HCT116 (cell line): ENCODE data around the gene TMC4. TPM values are rescaled to one million over a fixed set of nuclear protein-coding genes. Genes with fewer than 3 reads are reported as not detected.

Source experiments
- ATAC-seq: fragments of 200-7000 bp; cut with Tn5 transposase; 2 replicates; pipeline ENCODE4 v1.9.1; 2020; ENCODE audit warnings: mild to moderate bottlenecking, moderate library complexity
- BruUV-seq: library from RNA; stranded (reverse); fragments of 400-500 nt; replicated peaks from 2 replicates; lab custom pipeline; 2021; lab: Mats Ljungman, UMichigan
- CTCF ChIA-PET: fragments of 300-600 bp; sonication (Branson Sonifier 250); formaldehyde crosslinking; loops from one replicate; lab custom pipeline; 2021; ENCODE audit warnings: antibody characterized with exemption; lab: Charles Lee
- POLR2A ChIA-PET: fragments of 300-600, 350-600 bp; sonication (Branson Sonifier 250); formaldehyde crosslinking; loops from one replicate; lab custom pipeline; 2021; ENCODE audit warnings: antibody characterized with exemption; lab: Charles Lee
- RAD21 ChIA-PET, 2 experiments: fragments of 300-600 bp; sonication (Branson Sonifier 250); formaldehyde crosslinking; loops; one replicate each; lab custom pipeline; 2023; ENCODE audit warnings: low total read pairs in 2 of 2; ENCODE audit not compliant: uncharacterized antibody in 2 of 2, unreplicated experiment in 2 of 2, low non-redundant PET in 1 of 2; lab: Charles Lee
- DNase-seq: peaks from one replicate; pipeline ENCODE4 v3.0.0-alpha.2; 2010; ENCODE audit warnings: low read depth, low spot score
- H2AFZ ChIP-seq: fragments of 200-600 bp; shearing (Covaris generic), sonication (generic); 2 replicates; pipeline ENCODE4 v1.6.1; 2017; ENCODE audit warnings: low read depth, mixed run types, mixed read lengths, antibody characterized with exemption, low read length; ENCODE audit not compliant: poor library complexity, severe bottlenecking
- H3K27ac ChIP-seq: 2 replicates; pipeline ENCODE4 v1.5.1; 2012; ENCODE audit warnings: low read depth, low read length
- H3K27me3 ChIP-seq: fragments of 200-600 bp; sonication (generic); 2 replicates; pipeline ENCODE4 v1.6.1; 2016; ENCODE audit warnings: mixed run types, low read length, mixed read lengths; ENCODE audit not compliant: insufficient read depth
- H3K36me3 ChIP-seq, 2 experiments: fragments of 200-500 bp in 1 of 2; fragments of 200-600 bp in 1 of 2; sonication (Bioruptor generic) in 1 of 2; sonication (generic) in 1 of 2; 2 replicates each; pipeline versions ENCODE4 v1.5.1 to v1.6.1; 2014 to 2016; ENCODE audit warnings: low read length in 2 of 2, inconsistent platforms in 1 of 2, mixed read lengths in 1 of 2, mixed run types in 1 of 2; ENCODE audit not compliant: insufficient read depth in 2 of 2, control insufficient read depth in 1 of 2
- H3K4me1 ChIP-seq, 2 experiments: fragments of 200-600 bp in 1 of 2; sonication (generic) in 1 of 2; 2 replicates each; pipeline versions ENCODE4 v1.5.1 to v1.6.1; 2012 to 2017; ENCODE audit warnings: low read length in 2 of 2, inconsistent platforms in 1 of 2, mild to moderate bottlenecking in 1 of 2, mixed read lengths in 1 of 2, mixed run types in 1 of 2, moderate library complexity in 1 of 2; ENCODE audit not compliant: insufficient read depth in 2 of 2, control insufficient read depth in 1 of 2
- H3K4me2 ChIP-seq: fragments of 200-600 bp; sonication (generic); 2 replicates; pipeline ENCODE4 v1.6.1; 2017; ENCODE audit warnings: mixed run types, low read length, mixed read lengths
- H3K4me3 ChIP-seq, 2 experiments: fragments of 200-600 bp in 1 of 2; sonication (generic) in 1 of 2; replicated peaks in 1 of 2; 2 replicates each; pipeline ENCODE4 v1.5.1; 2011 to 2016; ENCODE audit warnings: low read length in 2 of 2, control low read depth in 1 of 2, low read depth in 1 of 2, mild to moderate bottlenecking in 1 of 2, mixed read lengths in 1 of 2, mixed run types in 1 of 2
- H3K79me2 ChIP-seq: fragments of 200-600 bp; sonication (generic); 2 replicates; pipeline ENCODE4 v1.6.1; 2017; ENCODE audit warnings: mild to moderate bottlenecking, mixed run types, low read length, moderate library complexity, mixed read lengths; ENCODE audit not compliant: insufficient read depth
- H3K9ac ChIP-seq: fragments of 200-600 bp; sonication (generic); 2 replicates; pipeline ENCODE4 v1.6.1; 2016; ENCODE audit warnings: low read length, mixed read lengths
- H3K9me2 ChIP-seq: fragments of 200-600 bp; sonication (generic), shearing (Covaris generic); 2 replicates; pipeline ENCODE4 v1.6.1; 2017; ENCODE audit warnings: mixed run types, mild to moderate bottlenecking, moderate library complexity; ENCODE audit not compliant: insufficient read depth
- H3K9me3 ChIP-seq, 2 experiments: fragments of 200-500 bp in 1 of 2; fragments of 200-600 bp in 1 of 2; sonication (Bioruptor generic) in 1 of 2; sonication (generic) in 1 of 2; 2 replicates each; pipeline ENCODE4 v1.6.1; 2014 to 2017; ENCODE audit warnings: low read length in 2 of 2, mixed read lengths in 2 of 2, inconsistent platforms in 1 of 2, low read depth in 1 of 2, mild to moderate bottlenecking in 1 of 2, mixed run types in 1 of 2, moderate library complexity in 1 of 2; ENCODE audit not compliant: control insufficient read depth in 1 of 2, insufficient read depth in 1 of 2
- H4K20me1 ChIP-seq: fragments of 200-600 bp; sonication (generic), shearing (Covaris generic); 2 replicates; pipeline ENCODE4 v1.6.1; 2017; ENCODE audit warnings: mixed run types, mild to moderate bottlenecking, moderate library complexity; ENCODE audit not compliant: insufficient read depth
- ATF3 ChIP-seq: IDR thresholded peaks from 2 replicates; pipeline ENCODE4 v1.6.1; 2012
- CBX3 ChIP-seq: IDR thresholded peaks from 2 replicates; pipeline ENCODE4 v1.6.1; 2012; ENCODE audit warnings: low read depth
- CEBPB ChIP-seq: IDR thresholded peaks from 2 replicates; pipeline ENCODE4 v1.6.1; 2012; ENCODE audit warnings: low read depth
- CTCF ChIP-seq, 3 experiments: fragments of 200-600 bp in 1 of 3; sonication (generic) in 1 of 3; IDR thresholded peaks in 2 of 3; conservative IDR thresholded peaks in 1 of 3; 2 replicates each; pipeline ENCODE4 v1.5.1; 2012 to 2017; ENCODE audit warnings: low read depth in 2 of 3, low read length in 2 of 3, antibody characterized with exemption in 1 of 3, borderline replicate concordance in 1 of 3, control low read depth in 1 of 3, mild to moderate bottlenecking in 1 of 3, mixed read lengths in 1 of 3, mixed run types in 1 of 3, moderate library complexity in 1 of 3; ENCODE audit not compliant: insufficient read depth in 1 of 3
- EGR1 ChIP-seq: IDR thresholded peaks from 2 replicates; pipeline ENCODE4 v1.6.1; 2012; ENCODE audit warnings: low read depth
- ELF1 ChIP-seq: IDR thresholded peaks from 2 replicates; pipeline ENCODE4 v1.6.1; 2012; ENCODE audit warnings: low read depth, borderline replicate concordance
- EZH2 ChIP-seq: fragments of 200-600 bp; sonication (generic); IDR thresholded peaks from 2 replicates; pipeline ENCODE4 v1.6.1; 2017; ENCODE audit warnings: antibody characterized with exemption, mixed run types
- EZH2phosphoT487 ChIP-seq: fragments of 200-600 bp; IDR thresholded peaks from 2 replicates; pipeline ENCODE4 v1.6.1; 2018; ENCODE audit warnings: antibody characterized with exemption, borderline replicate concordance
- FOSL1 ChIP-seq: IDR thresholded peaks from 2 replicates; pipeline ENCODE4 v1.6.1; 2012; ENCODE audit warnings: low read depth
- POLR2A ChIP-seq: IDR thresholded peaks from 2 replicates; pipeline ENCODE4 v1.7.0; 2011; ENCODE audit warnings: borderline replicate concordance; ENCODE audit not compliant: insufficient read depth, insufficient read length; ENCODE audit errors: extremely low read depth
- POLR2AphosphoS5 ChIP-seq: IDR thresholded peaks from 2 replicates; pipeline ENCODE4 v1.6.1; 2011; ENCODE audit warnings: mild to moderate bottlenecking, low read depth, low read length, moderate library complexity
- RAD21 ChIP-seq: IDR thresholded peaks from 2 replicates; pipeline ENCODE4 v1.6.1; 2012; ENCODE audit warnings: low read depth, mild to moderate bottlenecking
- SIN3A ChIP-seq: IDR thresholded peaks from 2 replicates; pipeline ENCODE4 v1.6.1; 2012; ENCODE audit warnings: low read depth
- SP1 ChIP-seq: IDR thresholded peaks from 2 replicates; pipeline ENCODE4 v1.6.1; 2012; ENCODE audit warnings: low read depth
- SRF ChIP-seq: IDR thresholded peaks from 2 replicates; pipeline ENCODE4 v1.6.1; 2012; ENCODE audit warnings: low read depth
- TCF7L2 ChIP-seq: IDR thresholded peaks from 2 replicates; pipeline ENCODE4 v1.7.0; 2011; ENCODE audit warnings: borderline replicate concordance, inconsistent platforms; ENCODE audit not compliant: insufficient read depth, insufficient read length; ENCODE audit errors: extremely low read depth
- YY1 ChIP-seq: IDR thresholded peaks from 2 replicates; pipeline ENCODE4 v1.6.1; 2011; ENCODE audit warnings: low read length, low read depth, moderate library complexity, mild to moderate bottlenecking; ENCODE audit not compliant: insufficient replicate concordance; ENCODE audit errors: extremely low read depth
- ZFX ChIP-seq: fragments of 450-650 bp; IDR thresholded peaks from 2 replicates; pipeline ENCODE4 v1.6.1; 2017
- ZNF274 ChIP-seq: fragments of 200-500 bp; sonication (Bioruptor generic); IDR thresholded peaks from 2 replicates; pipeline ENCODE4 v1.6.1; 2014; ENCODE audit warnings: mild to moderate bottlenecking, low read depth, low read length, inconsistent platforms
- intact Hi-C: fragments of 100-400 bp; cut with micrococcal nuclease; formaldehyde crosslinking; loops from 2 replicates; pipeline ENCODE4 v1.10.0; 2022
- total RNA-seq: library from RNA; stranded (reverse); gene quantifications from one replicate; pipeline ENCODE4 v1.2.1, GENCODE V29; 2021; ENCODE audit not compliant: unreplicated experiment
- TF ChIP-seq, protein P1 (sequence below): IDR thresholded peaks from 2 replicates; pipeline ENCODE4 v1.6.1; 2012; ENCODE audit warnings: low read depth

The TMC4 gene
- total RNA-seq, 1 experiment from 2014 or later = 60.3 TPM

DNA sequence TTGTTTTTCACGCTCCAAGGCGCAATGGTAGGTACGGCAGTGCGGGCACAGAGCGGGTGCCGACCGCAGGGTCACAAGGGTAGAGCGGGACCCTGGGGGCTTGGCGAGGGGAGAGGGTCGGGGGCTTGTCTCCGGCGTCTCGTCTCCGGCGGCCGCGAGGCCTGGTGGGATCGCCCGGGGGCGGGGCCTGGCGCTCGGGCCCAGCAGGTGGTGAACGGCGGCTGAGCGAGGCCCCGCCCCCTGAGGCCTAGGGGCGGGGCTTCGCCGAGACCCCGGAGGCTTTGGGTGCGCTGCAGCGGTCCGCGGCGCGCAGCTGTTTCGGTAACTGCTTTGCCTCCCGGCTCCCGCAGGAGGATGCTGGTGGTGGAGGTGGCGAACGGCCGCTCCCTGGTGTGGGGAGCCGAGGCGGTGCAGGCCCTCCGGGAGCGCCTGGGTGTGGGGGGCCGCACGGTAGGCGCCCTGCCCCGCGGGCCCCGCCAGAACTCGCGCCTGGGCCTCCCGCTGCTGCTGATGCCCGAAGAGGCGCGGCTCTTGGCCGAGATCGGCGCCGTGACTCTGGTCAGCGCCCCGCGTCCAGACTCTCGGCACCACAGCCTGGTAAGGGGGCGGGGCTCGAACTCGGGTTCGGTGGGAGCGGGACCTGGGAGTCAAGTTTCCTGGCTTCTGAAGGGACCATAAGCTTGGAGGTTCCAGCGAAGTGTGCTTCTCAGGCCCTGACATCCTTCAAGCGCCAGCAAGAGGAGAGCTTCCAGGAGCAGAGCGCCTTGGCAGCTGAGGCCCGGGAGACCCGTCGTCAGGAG, 18.3 kb upstream of the TMC4 start, which contains the start of gene TSEN34:
TSEN34 (plus strand) TSS at position 298 of the 800 bp plus-strand sequence; CDS start at position 355, 57 bp downstream.
- Histone ChIP-seq H3K79me2 (peaks cover 44% of the 10 kb centered on the region), H3K9me3 (no peaks in the 10 kb centered on the region), H3K4me2 (peak within 1 kb of the TSS; percentile 99), H3K36me3 (peaks cover 10 to 23% of the 10 kb centered on the region in 2 experiments), H4K20me1 (no peaks in the 10 kb centered on the region), H2AFZ (no peak within 1 kb of the TSS), H3K27me3 (no peaks in the 10 kb centered on the region), H3K9me2 (no peaks in the 10 kb centered on the region), H3K27ac (peak within 1 kb of the TSS; percentile 100), H3K4me1 (peaks cover 13 to 21% of the 10 kb centered on the region in 2 experiments), H3K4me3 (peak within 1 kb of the TSS; percentile 80 to 91), H3K9ac (peak within 1 kb of the TSS; percentile 92)
- ATAC-seq (peak; percentile 32), DNase-seq (peak; percentile 59)
- TF ChIP-seq, protein P1, sequence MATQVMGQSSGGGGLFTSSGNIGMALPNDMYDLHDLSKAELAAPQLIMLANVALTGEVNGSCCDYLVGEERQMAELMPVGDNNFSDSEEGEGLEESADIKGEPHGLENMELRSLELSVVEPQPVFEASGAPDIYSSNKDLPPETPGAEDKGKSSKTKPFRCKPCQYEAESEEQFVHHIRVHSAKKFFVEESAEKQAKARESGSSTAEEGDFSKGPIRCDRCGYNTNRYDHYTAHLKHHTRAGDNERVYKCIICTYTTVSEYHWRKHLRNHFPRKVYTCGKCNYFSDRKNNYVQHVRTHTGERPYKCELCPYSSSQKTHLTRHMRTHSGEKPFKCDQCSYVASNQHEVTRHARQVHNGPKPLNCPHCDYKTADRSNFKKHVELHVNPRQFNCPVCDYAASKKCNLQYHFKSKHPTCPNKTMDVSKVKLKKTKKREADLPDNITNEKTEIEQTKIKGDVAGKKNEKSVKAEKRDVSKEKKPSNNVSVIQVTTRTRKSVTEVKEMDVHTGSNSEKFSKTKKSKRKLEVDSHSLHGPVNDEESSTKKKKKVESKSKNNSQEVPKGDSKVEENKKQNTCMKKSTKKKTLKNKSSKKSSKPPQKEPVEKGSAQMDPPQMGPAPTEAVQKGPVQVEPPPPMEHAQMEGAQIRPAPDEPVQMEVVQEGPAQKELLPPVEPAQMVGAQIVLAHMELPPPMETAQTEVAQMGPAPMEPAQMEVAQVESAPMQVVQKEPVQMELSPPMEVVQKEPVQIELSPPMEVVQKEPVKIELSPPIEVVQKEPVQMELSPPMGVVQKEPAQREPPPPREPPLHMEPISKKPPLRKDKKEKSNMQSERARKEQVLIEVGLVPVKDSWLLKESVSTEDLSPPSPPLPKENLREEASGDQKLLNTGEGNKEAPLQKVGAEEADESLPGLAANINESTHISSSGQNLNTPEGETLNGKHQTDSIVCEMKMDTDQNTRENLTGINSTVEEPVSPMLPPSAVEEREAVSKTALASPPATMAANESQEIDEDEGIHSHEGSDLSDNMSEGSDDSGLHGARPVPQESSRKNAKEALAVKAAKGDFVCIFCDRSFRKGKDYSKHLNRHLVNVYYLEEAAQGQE = no peak
- no peak for TF ChIP-seq CEBPB
- TF ChIP-seq ELF1 = no peak
- TF ChIP-seq SRF = no peak
- TF ChIP-seq POLR2A = peak; percentile 46
- no peak; the same call in 1 of the 2 replicates for TF ChIP-seq EGR1
- TF ChIP-seq ATF3 = no peak
- no peak for TF ChIP-seq ZNF274
- peak; percentile 76 for TF ChIP-seq POLR2AphosphoS5
- no peak for TF ChIP-seq FOSL1
- no peak for TF ChIP-seq SP1
- no peak for TF ChIP-seq CBX3
- TF ChIP-seq TCF7L2 = no peak
- TF ChIP-seq CTCF (IDR thresholded peaks at IDR 0.05 in 2 of 3, conservative IDR thresholded peaks at IDR 0.05 in 1 of 3; ENCODE audit: borderline replicate concordance in 1 of 3, insufficient read depth in 1 of 3, low read depth in 2 of 3, low read length in 2 of 3) = no peak
- TF ChIP-seq YY1 = no peak
- peak; percentile 90 for TF ChIP-seq ZFX
- TF ChIP-seq RAD21 = no peak
- TF ChIP-seq EZH2 = no peak
- no peak for TF ChIP-seq SIN3A
- TF ChIP-seq EZH2phosphoT487 = no peak
- ChIA-PET CTCF (interaction anchor here (0.7 to 2.1 kb wide), 4 partner anchors 21 to 75 kb away, joined by 3 to 13 read pairs (median 4); no protein-coding TSS in a partner anchor), POLR2A (interaction anchor here (1.1 to 7.0 kb wide), 6 partner anchors 10 to 32 kb away, joined by 3 to 126 read pairs (median 12); partner anchors contain the start of genes LENG1, RPS9 and TMC4), RAD21 (no interaction called here)
- intact Hi-C loops = no loop called here
- BruUV-seq = TSS peak; percentile 36
